NOMO-1 treated with DMSO at 0.1 percent for 48 hours (cell line): ENCODE measurements around the gene EGR1.
A peak's percentile ranks its signal among the peaks of the same experiment; 100 is the strongest.
"Not testable (repeated sequence)": the region's sequence is repeated elsewhere in the genome, so short reads cannot be mapped to it uniquely, and the experiment has no call there.

Experiments
- DNase-seq: peaks from one replicate; lab custom pipeline; 2025; ENCODE audit not compliant: unreplicated experiment; lab: John Stamatoyannopoulos, UW

Gene EGR1

DNA sequence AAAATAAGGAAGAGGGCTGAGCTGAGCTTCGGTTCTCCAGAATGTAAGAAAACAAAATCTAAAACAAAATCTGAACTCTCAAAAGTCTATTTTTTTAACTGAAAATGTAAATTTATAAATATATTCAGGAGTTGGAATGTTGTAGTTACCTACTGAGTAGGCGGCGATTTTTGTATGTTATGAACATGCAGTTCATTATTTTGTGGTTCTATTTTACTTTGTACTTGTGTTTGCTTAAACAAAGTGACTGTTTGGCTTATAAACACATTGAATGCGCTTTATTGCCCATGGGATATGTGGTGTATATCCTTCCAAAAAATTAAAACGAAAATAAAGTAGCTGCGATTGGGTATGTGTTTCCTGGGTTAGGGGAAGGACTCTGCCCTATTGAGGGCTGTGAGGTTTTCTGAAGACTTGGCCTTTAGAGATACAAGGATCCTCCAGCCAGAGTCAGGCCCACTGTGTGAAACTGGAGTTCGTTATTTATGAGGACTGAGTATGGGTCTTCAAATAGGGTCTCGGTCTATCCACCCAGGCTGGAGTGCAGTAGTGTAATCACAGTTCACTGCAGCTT lies 3.8 kb downstream of the EGR1 start:
- no peak for DNase-seq

DNA sequence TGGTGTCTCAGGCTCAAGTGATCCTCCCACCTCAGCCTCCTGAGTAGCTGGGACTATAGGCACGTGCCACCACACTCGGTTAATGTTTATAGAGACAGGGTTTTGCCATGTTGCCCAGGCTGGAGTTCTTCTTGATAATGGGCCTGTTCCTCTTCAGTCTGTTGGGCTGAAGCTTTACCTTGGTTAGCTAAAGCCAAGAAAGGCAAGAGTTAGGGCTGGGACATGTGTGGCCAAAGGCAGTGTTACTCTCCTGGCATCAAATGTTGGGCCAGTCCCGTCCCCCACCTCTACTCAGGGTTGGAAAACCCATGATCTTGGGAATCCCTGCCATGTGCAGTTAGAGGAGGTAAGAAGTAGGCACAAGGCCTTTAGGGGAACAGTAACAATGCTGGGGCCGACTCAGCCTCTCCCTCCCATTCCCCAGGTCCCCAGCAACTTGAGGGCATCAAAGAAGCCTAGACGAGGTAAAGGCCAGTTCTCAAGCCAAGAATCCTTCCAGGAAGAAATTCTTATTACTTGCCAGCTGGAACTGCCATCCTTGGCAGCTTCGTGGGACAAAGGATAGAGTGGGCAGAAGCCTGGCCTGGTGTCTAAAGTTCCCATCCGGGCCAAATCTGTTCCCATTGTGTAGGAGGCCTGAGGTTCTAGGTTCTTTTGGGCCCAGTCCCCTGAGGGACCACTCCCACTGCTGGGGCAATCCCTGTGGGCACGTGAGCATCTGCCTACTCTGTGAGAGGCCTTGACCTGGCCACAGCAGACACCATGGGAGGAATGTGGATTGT lies 4.5 kb downstream of the EGR1 start:
- no peak for DNase-seq

DNA sequence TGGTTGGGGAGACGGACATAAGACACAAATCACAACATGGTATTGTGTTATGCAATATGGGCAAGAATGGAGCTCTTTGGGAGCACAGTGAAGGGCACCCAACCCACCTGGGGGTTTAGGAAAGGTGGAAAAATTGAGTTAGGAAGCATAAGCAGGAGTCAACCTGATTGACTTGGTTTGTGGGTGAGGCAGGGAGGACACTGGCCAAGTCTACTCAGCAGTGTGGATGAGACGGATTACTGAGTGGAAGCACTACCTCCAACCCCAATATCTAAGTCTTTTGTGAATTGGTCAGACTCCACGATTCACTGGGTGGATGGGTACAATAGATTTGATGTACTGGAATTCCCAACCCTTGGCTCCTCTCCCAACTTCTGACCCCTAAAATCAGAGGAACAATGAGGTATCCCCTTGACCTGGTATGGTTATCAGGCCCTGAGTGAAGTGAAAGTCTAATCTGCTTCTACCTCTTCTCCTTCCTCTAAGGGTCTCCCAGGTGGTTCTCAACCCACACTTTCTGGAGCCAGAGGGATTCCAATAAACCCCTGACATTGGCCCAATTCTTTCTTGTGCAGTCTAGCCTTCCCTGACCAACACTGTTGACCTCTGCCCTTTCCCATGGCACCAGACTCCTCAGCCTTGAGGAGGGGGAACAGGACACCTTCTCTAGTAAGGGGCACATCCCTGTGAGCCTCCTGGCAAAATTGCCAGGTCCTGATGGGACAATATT lies 5.2 kb downstream of the EGR1 start:
- DNase-seq, result no peak

DNA sequence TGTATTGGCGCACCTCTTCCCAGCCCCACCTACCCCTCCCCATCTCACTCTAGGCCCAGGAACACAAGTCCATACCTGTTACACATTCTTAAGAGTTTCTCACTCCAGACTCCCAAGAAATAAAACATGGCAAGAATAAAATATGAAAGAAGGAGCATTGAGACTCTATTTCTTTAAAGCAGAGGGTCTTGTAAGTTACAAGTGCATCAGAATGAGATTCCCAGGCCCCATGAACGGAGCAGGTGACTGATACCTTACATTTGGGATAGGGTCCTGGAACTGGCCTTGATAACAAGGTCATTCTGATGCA lies 5.7 kb downstream of the EGR1 start:
- DNase-seq, result no peak

DNA sequence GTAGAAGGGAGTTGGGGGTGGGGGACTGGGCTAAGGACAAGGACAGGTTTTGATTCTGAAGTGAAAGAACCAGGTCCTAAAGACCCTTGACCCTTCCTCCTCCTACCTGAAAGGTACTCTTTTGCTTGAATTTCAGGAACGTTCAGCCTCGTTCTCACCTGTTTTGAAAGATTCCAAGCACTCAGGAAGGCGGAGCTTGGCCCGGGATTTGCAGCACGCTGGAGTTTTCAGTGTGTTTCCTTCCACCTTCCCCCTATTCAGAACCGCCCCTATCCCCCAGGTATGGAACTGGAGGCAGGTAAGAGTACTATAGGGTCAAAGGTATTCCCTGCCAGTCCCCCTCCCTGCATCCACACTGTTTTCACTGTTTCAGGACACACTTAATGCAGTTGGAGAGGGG lies 7.1 kb downstream of the EGR1 start:
- no peak for DNase-seq

DNA sequence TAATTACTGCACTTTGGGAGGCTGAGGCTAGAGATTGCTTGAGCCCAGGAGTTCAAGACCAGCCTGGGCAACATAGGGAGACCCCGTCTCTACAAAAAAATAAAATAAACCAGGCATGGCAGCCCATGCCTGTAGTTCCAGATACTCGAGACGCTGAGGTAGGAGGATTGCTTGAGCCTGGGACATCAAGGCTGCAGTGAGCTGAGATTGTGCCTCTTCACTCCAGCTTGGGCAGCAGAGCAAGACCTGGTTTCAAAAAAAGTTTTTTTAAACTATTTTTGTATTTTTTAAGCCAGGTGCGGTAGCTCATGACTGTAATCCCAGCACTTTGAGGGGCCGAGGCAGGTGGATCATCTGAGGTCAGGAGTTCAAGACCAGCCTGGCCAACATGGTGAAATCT lies 7.9 kb downstream of the EGR1 start:
- DNase-seq, result not testable (repeated sequence)

DNA sequence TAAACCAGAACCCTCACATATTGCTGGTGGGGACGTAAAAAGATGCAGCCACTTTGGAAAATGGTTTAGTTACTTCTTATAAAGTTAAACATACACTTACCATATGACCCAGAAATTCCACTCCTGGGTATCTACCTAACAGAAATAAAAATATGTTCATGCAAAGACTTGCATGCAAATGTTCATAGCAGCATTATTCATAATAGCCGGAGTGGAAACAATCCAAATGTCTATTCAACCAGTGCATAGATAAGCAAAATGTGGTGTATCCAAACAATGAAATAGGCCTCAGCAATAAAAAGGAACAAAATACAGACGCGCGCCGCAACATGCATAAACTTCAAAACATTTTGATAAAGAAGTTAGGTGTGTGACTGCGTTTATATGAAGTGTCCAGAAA lies 11.6 kb downstream of the EGR1 start:
- no peak for DNase-seq

DNA sequence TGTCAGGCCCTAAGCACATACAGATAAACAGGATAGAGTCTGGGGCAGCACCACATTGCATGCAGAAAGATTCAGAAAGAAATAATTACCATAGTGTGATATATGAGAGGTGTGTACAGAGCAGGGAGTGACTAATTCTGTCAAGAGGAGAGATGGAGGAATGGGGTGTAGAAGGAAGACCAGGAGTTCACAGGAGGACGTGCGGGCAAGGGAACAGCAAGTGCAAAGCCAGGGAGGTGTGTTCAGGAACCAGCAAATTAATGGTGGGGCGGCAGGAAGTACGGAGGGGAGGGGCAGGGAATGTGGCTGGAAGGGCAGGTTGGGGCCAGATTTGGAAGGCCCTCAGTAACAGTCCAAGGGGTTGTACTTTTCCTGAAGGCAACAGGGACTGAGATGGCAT lies 17.4 kb downstream of the EGR1 start:
- DNase-seq, result no peak

DNA sequence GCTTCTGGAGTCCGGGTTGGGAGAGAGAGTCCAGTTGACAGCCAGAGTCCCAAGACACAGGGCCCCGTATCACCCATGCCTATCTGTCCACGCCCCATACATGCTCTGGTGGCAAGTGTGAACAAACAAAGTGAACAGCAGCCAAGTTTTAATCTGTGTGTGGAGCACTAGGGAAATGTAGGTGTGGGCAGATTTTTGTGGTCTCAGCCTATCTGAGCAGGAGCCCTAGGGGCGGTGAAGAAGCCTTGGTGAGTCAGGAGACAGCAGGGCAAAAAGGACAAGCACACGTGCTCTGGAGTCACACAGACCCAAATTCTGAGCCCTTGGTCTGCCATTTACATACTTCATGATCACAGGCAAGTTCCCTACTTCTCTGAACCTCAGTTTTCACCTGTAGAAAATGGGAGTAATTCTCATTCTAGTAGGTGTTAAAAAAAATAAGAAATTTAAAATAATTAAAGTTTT lies 23.2 kb downstream of the EGR1 start:
- DNase-seq, result no peak

DNA sequence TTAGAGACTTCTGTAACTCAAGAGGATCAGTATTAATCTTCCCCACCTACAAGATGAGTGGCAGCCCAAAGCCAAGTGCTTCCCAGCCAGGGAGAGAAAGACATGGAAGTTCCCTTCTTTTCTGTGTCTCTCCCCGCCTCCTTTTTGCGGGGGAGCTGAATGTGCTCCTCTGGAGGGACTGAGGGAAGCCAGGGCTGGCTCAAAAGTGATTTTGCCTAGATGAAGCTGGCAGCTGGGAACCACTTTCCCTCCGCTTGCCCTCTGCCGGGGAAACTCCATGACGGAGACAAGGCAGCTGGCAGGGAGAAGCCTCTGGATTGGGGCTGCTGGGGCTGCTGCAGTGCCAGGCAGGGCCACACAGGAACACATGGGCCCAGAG lies 24.4 kb downstream of the EGR1 start:
- DNase-seq, result no peak

DNA sequence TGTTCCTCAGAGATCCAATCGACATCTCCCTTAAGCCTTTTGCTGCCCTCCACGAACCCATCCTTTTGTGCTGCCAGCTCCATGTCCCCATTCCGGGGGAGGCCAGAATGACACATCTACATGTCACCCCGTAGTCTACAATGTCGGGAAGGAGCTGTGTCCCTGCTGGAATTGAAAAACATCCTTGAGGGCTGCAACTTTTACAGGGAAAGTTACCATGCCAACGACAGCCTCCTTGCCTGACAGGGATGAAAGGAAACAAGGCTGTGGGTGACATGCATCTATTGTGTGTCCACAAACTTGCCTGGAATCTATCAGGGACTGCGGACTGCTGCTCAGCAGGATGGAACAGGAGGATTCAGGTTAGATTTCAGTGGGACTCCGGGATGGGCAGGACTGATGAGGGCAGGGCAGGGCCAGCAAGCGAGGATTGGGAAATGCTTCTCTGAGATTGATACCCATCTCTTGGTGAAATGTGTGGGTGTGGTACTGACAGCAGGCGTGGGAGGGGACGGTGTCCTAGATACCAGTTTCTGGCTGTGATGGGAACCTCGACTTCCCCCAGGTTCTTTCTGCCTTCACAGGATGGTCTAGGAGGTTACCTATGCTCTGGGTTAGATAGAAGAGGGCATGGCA lies 25.5 kb downstream of the EGR1 start:
- DNase-seq, result no peak

DNA sequence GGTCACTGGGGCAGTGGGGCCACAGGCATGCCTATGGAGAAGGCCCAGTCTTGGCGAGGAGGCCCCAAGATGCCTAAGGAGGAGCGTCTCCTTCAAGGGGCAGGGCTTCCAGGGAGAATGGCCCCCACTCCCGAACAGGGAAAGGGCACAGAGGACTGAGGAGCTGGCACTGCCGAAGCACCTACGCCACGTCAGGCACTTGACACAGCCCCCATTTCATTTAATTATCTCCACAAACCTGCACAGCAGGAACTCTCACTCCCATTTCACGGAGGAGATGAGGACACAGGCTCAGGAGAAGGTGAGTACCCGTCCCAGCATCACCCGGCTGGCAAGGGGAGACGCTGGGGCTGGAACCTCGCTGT lies 26.0 kb downstream of the EGR1 start:
- DNase-seq, result no peak

DNA sequence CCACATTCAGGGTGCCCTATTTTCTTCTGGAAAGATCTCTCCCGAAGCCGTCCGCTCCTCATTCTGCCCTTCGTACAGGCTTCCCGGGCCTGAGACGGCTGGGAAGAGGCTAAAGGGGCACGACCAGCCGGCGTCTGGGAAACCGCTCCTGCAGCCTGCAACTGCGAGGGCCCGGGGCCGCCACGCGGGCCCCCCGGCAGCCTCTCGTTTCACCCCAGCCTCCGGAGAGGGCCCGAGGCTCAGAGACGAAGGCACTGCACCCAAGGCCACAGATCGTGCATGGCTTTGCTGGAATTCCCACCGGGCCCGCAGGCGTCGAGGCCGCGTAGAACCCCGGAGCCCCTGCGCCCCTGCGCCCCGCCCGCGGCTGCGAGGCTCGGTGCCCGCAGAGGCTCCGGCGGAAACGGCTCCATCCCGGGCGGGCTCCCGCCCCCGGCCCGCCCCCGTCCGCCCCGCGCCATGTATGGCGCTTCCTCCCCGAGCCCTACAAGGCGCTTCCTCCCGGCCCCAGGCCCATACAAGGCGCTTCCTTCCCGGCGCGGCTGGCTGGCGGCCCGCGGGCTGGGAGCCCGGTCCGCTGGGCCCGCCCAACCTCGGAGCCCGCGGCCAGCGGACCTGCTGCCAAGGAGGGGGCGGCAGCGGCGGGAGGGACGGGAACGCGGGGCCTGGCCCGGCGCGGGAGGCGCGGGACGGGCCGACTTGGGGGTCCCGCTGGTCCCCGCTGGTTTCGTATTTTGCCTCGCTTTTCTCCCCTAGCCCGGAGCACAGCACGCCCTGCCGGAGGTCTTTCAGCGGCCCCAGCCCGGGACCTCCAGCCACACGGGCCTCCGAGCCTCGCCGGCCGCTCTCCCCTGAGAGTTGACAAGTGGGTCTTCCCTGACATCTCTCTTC lies 26.6 kb downstream of the EGR1 start:
- DNase-seq, result peak; percentile 87

DNA sequence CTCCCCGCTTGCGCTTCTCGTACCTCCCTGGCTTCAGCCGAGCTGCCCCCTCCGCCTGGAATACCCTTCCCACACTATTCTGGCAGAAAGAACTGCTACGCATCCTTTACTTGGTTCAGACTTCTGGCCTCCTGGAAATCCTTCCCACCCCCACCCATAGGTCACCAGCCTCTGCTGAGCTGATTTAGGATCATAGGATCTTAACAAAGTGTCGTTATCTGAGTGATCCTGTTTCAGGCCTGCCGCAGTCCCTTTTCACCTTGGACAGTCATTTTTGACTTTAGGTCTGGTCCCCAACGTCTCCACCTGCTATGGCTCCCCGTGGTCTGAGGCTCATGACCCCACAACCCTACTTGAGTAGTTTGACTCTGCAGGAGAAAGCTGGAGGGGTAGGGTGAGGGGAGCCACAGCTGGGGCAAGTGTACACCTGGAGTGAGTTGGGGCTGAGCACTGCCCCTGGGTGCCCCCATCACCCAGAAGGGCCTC lies 27.3 kb downstream of the EGR1 start:
- DNase-seq, result no peak

DNA sequence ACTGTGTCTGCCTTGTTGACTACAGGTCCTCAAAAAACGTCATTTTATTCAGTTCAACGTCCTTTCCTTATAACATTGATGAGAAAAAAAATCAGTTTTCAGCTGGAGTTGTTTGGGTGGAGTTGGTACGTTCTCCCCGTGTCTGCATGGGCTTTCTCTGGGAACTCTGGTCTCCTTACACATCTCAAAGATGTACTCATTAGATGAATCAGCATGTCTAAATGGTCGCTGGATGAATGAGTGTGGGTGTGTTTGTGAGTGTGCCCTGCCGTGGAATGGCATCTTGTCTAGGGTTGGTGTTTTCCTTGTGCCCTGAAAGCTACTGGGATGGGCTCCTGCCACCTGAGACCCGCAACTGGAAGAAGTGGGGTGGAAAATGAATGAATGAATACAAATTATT lies 30.1 kb downstream of the EGR1 start:
- DNase-seq, result no peak

DNA sequence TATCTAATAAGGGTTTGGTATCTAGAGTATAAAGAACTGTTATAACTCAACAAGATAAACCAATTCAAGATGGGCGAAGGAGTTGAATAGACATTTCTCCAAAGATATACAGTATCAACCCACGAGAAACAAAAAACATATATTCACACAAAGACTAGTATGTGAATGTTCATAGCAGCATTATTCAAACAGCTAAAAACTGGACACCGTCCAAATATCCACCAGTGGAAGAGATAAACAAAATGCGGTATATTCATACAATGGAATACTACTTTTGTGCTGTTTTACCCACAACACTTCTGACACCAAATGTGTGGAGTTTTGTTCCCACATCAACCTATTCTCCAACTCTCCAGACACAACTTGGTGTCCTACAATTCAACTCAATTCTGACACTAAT lies 33.1 kb downstream of the EGR1 start:
- no peak for DNase-seq

DNA sequence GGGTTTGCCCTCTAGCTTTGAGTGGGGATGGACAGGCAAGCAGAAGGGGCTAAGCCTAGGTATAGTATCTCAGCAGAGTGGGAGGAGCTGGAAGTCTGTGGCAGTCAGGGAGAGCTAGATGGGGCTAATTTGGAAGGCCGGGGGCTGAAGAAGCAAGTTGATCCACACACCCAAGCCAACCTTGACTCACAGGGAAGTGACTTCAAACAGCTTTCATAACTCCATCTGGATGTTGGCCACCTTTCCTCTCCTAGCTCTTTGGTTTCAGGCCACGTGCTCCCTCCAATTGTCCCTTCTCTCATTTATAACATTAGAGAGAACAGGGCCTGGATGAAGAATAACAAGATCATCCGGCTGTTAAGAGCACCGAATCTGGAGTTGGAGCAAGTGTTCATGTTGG lies 36.8 kb downstream of the EGR1 start:
- DNase-seq, result no peak

DNA sequence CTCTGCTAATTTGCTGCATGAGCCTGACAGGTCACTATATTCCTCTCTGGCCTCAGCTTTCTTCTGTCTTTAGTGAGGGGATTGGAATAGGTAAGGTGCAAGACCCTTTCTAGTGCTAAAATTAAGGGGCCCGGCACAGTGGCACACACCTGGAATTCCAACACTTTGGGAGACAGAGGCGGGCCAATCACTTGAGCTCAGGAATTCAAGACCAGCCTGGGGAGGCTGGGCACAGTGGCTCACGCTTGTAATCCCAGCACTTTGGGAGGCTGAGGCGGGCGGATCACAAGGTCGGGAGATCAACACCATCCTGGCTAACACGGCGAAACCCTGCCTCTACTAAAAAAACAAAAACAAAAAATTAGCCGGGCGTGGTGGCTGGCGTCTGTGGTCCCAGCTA lies 37.2 kb downstream of the EGR1 start:
- no peak for DNase-seq

DNA sequence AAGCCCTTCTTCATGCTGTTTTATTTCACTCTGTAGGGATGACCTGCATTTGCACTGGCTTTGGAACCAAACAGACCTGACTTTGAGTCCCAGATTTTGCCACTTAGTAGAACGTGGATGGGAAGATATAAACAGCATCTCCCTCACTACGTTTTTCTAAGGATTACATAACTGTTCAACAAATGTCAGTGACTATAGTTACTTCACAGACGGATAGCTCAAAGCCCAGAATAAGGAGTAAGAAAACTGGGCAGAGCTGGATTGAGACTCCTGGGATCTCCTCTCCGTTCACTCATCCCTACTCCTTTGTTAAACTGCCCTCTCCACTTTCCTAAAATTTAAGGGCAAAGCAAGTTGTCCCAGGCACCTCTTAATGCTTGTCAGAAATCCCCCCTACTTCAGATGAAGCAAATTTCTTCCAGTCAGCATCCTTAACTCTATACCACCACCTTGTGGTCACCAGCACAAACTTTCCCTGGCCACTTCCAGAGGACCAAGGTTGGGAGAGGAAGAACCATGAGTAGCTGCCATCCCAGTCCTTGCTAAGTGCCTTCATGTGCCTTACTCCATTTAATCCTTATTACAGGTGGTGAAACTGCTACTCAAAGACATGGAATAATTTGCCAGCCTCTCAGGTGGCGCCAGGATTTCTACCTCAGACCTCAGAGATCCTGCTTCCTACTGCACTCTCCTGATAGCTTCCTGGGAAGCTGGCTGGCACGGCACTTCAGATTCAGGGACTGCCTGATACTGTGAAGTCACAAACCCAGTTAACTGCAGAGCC lies 38.4 kb downstream of the EGR1 start:
- DNase-seq, result peak; percentile 63

DNA sequence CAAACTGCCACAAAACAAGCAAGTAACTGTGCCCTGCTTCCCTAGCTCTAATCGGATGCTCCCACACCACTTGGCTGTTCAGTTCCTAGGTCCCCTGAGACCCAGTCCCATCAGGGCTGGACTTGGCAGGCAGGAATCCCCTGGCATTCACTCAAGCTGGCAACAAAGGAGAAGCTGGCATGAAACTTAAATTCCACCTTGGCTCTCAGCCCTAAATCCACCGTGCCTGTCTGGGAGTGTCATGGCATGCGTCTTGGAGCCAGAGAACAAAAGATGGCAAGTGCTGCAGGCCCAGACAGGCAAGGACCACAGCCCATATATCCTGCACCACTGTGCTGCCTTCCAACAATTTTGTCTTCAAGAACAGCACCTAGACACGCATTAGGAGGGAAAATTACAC lies 39.5 kb downstream of the EGR1 start:
- DNase-seq, result no peak
